ENCODE measurements around the gene VTI1A. TPM values are rescaled to one million over a fixed set of nuclear protein-coding genes. Genes with fewer than 3 reads are reported as not detected.
A peak's percentile ranks its signal among the peaks of the same experiment; 100 is the strongest.

VTI1A gene
- total and polyA plus RNA-seq, 2 of the 8 experiments (the other 6 are each of a cell fraction or from before 2014, with no cell fraction given): 6.0 to 20.0 TPM

- Histone ChIP-seq H4K20me1 (replicated peaks in 1 of 2; ENCODE audit: control insufficient read depth in 1 of 2, insufficient read depth in 2 of 2, low read length in 2 of 2) (no peaks in the 10 kb centered on the region), H3K79me1 (ENCODE audit: low read depth, low read length) (no peaks in the 10 kb centered on the region; the same call in 1 of the 2 replicates), H3K18ac (ENCODE audit: extremely low read depth, low read length) (no peak overlapping the region), H3K4me2 (ENCODE audit: insufficient read depth in 1 of 2, low read depth in 2 of 2, low read length in 2 of 2) (no peak overlapping the region), H2BK20ac (ENCODE audit: low read length) (0 out of 2 replicates have a peak overlapping the region, but pooled peaks have one; percentile 17), H2BK5ac (ENCODE audit: low read depth, low read length) (no peak overlapping the region), H3K4ac (replicated peaks; ENCODE audit: insufficient read length, low read depth, low read length) (no peak overlapping the region), H2AFZ (ENCODE audit: low read length) (no peak overlapping the region), H2BK12ac (ENCODE audit: low read depth, low read length) (peak overlapping the region; percentile 68; the same call in 1 of the 2 replicates), H3K23ac (ENCODE audit: insufficient read length) (no peak overlapping the region), H3K27ac (ENCODE audit: low read depth, low read length) (no peak overlapping the region), H3K14ac (ENCODE audit: insufficient read length) (no peak overlapping the region), H4K91ac (replicated peaks; ENCODE audit: insufficient read length, low read length) (peak overlapping the region; percentile 47), H4K5ac (ENCODE audit: insufficient read length, low read depth, low read length) (no peak overlapping the region), H4K8ac (ENCODE audit: extremely low read depth, insufficient read depth, low read length) (no peak overlapping the region), H3K4me1 (replicated peaks in 1 of 4; ENCODE audit: control insufficient read depth in 3 of 4, insufficient read depth in 4 of 4, low read length in 3 of 4) (peaks cover 0 to 10% (median 6%) of the 10 kb centered on the region in 4 experiments; a peak in 4 of 7 replicates), H3K79me2 (ENCODE audit: control insufficient read depth in 1 of 2, insufficient read depth in 2 of 2, low read length in 2 of 2) (no peaks in the 10 kb centered on the region), H3K56ac (replicated peaks; ENCODE audit: insufficient read length, low read depth, low read length) (no peak overlapping the region), H2BK120ac (replicated peaks; ENCODE audit: low read depth, low read length) (no peak overlapping the region), H3K9me3 (ENCODE audit: insufficient read depth in 2 of 2, low read depth in 1 of 2, low read length in 1 of 2) (no peaks in the 10 kb centered on the region), H3K36me3 (ENCODE audit: control insufficient read depth in 2 of 4, insufficient read depth in 4 of 4, low read length in 3 of 4) (no peaks in the 10 kb centered on the region), H2BK15ac (ENCODE audit: low read length) (no peak overlapping the region), H2AK5ac (ENCODE audit: low read depth, low read length) (no peak overlapping the region), H3K4me3 (ENCODE audit: extremely low read depth in 1 of 4, insufficient read depth in 2 of 4, low read depth in 3 of 4, low read length in 4 of 4) (no peak overlapping the region), H3K9ac (replicated peaks in 1 of 4; ENCODE audit: extremely low read depth in 1 of 4, low read depth in 3 of 4, low read length in 3 of 4) (no peak overlapping the region), H3K23me2 (ENCODE audit: low read depth, low read length) (no peaks in the 10 kb centered on the region; the same call in 1 of the 2 replicates), H3K27me3 (replicated peaks in 1 of 4; ENCODE audit: control insufficient read depth in 3 of 4, extremely low read depth in 1 of 4, insufficient read depth in 3 of 4, low read length in 3 of 4) (no peaks in the 10 kb centered on the region)
- DNase-seq (ENCODE audit: low read depth in 1 of 2, low spot score in 2 of 2): no peak
- no peak for TF ChIP-seq CBX5 (IDR thresholded peaks at IDR 0.05; ENCODE audit: low read depth, low read length)
- TF ChIP-seq BCL11A (IDR thresholded peaks at IDR 0.05; ENCODE audit: low read depth in 2 of 2, low read length in 2 of 2): no peak
- TF ChIP-seq BRCA1 (IDR thresholded peaks at IDR 0.05; ENCODE audit: low read depth, low read length): no peak
- no peak for TF ChIP-seq POU5F1 (IDR thresholded peaks at IDR 0.05; ENCODE audit: low read depth, low read length)
- no peak for TF ChIP-seq RAD21 (IDR thresholded peaks at IDR 0.05 in 1 of 2, conservative IDR thresholded peaks at IDR 0.05 in 1 of 2; ENCODE audit: low read depth in 2 of 2, low read length in 2 of 2)
- no peak for TF ChIP-seq EGR1 (IDR thresholded peaks at IDR 0.05; ENCODE audit: borderline replicate concordance, low read depth, low read length)
- no peak for TF ChIP-seq PHF8 (conservative IDR thresholded peaks at IDR 0.05; ENCODE audit: low read depth, low read length)
- TF ChIP-seq RXRA (IDR thresholded peaks at IDR 0.05; ENCODE audit: insufficient read depth, low read depth, low read length): no peak
- TF ChIP-seq ATF3 (IDR thresholded peaks at IDR 0.05; ENCODE audit: insufficient read depth, low read depth, low read length): no peak
- no peak for TF ChIP-seq EP300 (IDR thresholded peaks at IDR 0.05; ENCODE audit: borderline replicate concordance in 1 of 2, low read depth in 2 of 2, low read length in 2 of 2)
- TF ChIP-seq SUZ12 (IDR thresholded peaks at IDR 0.05; ENCODE audit: low read length): no peak
- FAIRE-seq: no peak
- 95% methylated on average over 5 of the region's 5 CpGs; no CpG with 5 or more reads in 1 of the 2 experiments for WGBS, 2 experiments (ENCODE audit: extremely low coverage in 1 of 2, insufficient coverage in 1 of 2, insufficient read length in 1 of 2, insufficient replicate concordance in 2 of 2, low coverage in 1 of 2, low lambda C conversion rate in 2 of 2, missing lambda C conversion rate in 1 of 2)
- ChIA-PET CTCF (ENCODE audit: partially characterized antibody) (no interaction called here), POLR2A (ENCODE audit: partially characterized antibody) (no interaction called here)
Measured at GRCh38 chr10:112715581-112715980, 268.6 kb downstream of the VTI1A start.
